ENCODE data around the gene MELK.
"Not testable (repeated sequence)": the region's sequence is repeated elsewhere in the genome, so short reads cannot be mapped to it uniquely, and the experiment has no call there.

The MELK gene

GRCh38 chr9:36572515-36573418, at the start of gene MELK:
Gene MELK, plus strand, starts transcription at chr9:36572895. Its CDS starts 8,787 bp downstream, at chr9:36581682.
- DNase-seq (ENCODE audit: low read depth, low spot score): no peak

DNA sequence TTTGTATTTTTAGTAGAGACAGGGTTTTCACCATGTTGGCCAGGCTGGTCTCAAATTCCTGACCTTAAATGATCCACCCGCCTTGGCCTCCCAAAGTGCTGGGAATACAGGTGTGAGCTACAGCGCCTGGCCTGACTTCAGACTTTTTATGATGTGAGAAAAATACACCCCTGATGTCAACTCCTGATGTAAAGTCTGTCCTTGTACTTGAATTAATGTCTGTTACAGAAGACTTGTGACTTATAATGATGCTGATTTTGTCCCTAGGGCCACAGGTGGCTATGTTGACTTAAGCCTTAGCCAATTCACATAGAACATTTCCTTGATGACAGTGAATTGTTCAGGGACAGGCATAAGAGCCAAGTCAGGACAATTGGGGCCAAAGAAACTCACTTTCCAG, 42.5 kb upstream of the MELK start:
- DNase-seq (ENCODE audit: low read depth, low spot score): no peak

GRCh38 chr9:36532353-36532752, 40.3 kb upstream of the MELK start:
- DNase-seq (ENCODE audit: low read depth, low spot score): no peak

GRCh38 chr9:36533726-36534125, 39.0 kb upstream of the MELK start:
- DNase-seq (ENCODE audit: low read depth, low spot score): not testable (repeated sequence)

- no peak for DNase-seq (ENCODE audit: low read depth, low spot score)
Observed at GRCh38 chr9:36535107-36535506, 37.6 kb upstream of the MELK start.

DNA sequence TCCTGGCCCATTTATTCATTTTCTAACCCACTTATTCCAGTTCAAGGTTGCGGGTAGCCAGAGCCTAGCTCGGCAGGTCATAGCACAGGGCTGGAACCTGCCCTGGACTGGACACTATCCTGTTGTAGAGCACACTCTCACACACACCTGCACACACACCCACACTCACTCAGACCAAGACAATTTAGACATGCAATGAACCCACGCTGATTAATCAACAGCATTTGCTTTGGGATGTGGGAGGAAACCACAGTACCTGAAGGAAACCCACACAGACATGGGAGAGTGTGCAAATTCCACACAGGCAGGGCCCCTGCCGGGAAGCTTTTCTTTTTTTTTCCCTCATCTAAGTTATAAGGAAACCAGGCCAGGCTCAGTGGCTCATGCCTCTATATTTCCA, 34.8 kb upstream of the MELK start:
- no peak for DNase-seq (ENCODE audit: low read depth, low spot score)

DNA sequence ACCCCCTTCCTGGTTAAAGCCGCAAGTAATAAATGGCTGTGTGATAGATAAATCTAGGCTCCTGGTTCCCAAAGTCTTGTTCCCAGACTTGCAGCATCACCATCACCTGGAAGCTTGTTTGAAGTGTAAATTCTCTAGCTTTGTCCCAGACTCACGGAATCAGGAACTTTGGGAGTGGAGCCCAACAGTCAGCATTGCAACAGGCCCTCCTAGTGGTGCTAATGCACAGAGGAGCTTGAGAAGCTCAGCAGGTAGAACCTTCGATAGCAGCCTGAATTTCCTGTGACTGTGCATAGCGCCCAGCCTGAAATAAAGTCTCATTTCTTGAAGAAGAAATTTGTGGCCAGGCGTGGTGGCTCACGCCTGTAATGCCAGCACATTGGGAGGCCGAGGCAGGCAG, 30.3 kb upstream of the MELK start:
- peak; percentile 42 for DNase-seq (ENCODE audit: low read depth, low spot score)

DNA sequence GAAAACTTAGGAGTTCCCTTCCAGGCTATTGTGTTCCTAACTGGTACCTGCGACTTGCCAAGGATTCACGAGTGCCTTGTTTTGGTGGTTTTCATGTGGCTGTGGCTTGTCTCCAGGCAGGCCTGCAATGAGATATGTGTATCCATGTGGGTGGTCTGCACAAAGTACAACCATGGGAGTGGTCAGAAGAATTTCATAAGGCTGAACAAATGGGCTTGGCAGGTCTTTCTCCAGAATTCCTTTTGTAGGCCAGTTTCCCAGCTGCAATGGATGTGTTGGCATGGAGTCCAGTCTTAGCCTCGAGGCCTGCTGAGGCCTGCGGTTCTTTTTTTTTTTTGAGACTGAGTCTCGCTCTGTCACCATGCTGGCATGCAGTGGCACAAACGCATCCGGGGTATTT, 28.8 kb upstream of the MELK start:
- DNase-seq (ENCODE audit: low read depth, low spot score): no peak

GRCh38 chr9:36547598-36547997, 25.1 kb upstream of the MELK start:
- DNase-seq (ENCODE audit: low read depth, low spot score): no peak

GRCh38 chr9:36548454-36548853, 24.2 kb upstream of the MELK start:
- DNase-seq (ENCODE audit: low read depth, low spot score): no peak

DNA sequence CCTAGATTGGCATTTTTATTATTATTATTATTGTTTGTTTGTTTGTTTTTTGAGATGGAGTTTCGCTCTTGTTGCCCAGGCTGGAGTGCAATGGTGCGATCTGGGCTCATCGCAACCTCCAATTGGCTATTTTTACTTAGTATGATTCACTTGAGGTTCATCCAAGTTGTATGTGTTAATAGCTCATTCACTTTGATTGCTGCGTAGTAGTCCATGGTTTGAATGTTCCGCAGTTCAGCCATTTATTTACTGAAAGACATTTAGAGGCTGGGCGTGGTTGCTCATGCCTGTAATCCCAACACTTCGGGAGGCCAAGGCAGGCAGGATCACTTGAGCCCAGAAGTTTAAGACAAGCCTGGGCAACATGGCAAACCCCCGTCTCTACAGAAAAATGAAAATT, 22.6 kb upstream of the MELK start:
- DNase-seq (ENCODE audit: low read depth, low spot score): no peak

GRCh38 chr9:36550631-36551098, 22.0 kb upstream of the MELK start:
- DNase-seq (ENCODE audit: low read depth, low spot score): not testable (repeated sequence)

- DNase-seq (ENCODE audit: low read depth, low spot score): no peak
Observed at GRCh38 chr9:36551129-36551528, 21.6 kb upstream of the MELK start.

DNA sequence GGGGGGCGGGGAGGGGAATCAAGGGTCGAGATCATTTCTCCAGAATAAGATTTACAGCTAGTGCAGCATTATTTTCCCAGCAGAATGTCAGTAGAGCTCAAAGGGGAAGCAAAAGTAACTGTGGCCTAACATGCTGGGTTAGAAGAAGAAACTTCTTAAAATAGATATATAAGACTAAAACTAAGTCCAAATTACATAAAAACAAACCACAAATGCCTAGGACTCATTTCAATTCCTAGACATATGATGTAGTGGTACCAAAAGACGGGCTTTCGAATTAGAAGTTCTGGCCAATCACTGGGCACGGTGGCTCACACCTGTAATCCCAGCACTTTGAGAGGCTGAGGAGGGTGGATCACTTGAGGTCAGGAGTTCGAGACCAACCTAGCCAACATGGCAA, 20.8 kb upstream of the MELK start:
- DNase-seq (ENCODE audit: low read depth, low spot score): no peak

DNA sequence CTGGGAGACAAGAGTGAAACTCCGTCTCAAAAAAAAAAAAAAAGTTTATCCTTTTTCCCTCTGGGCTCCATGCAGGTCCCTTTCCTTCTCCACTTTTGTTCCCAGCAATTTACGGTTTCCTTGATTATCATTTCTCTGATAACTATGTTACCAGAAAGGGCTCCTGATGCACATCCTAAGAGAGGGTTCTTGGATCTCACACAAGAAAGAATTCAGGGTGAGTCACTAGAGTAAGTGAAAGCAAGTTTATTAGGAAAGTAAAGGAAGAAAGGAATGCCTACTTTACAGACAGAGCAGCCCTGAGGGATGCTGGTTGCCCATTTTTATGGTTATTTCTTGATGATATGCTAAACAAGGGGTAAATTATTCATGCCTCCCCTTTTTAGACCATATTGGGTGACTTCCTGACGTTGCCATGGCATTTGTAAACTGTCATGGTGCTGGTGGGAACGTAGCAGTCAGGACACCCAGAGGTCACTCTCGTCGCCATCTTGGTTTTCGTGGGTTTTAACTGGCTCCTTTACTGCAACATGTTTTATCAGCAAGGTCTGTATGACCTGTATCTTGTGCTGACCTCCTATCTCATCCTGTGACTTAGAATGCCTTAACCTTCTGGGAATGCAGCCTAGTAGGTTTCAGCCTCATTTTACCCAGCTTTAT, 13.5 kb upstream of the MELK start:
- DNase-seq (ENCODE audit: low read depth, low spot score): peak; percentile 38

GRCh38 chr9:36560771-36561170, 11.9 kb upstream of the MELK start:
- DNase-seq (ENCODE audit: low read depth, low spot score): peak; percentile 35

- DNase-seq (ENCODE audit: low read depth, low spot score): not testable (repeated sequence)
Observed at GRCh38 chr9:36562801-36563200, 9.9 kb upstream of the MELK start.

DNA sequence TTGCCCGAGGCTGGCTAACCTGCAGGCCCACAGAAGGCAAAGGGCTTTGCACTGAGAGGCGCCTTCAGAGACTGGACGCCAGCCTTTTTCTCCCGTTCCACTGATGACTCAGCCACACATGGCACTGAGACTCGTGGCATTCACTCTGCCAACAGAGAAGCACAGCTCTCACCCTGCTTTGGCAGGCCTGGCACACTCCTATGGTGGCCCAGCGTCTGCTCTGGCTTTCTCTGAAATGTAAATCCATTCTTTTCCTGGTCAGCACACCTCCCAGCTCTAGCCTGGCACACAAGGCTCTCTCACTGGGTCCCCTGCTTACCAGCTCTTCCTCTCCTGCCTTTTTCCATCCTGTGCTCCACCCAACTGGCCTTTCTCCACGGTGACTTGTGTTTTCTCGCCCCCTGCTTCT, 5.9 kb upstream of the MELK start:
- no peak for DNase-seq (ENCODE audit: low read depth, low spot score)

DNA sequence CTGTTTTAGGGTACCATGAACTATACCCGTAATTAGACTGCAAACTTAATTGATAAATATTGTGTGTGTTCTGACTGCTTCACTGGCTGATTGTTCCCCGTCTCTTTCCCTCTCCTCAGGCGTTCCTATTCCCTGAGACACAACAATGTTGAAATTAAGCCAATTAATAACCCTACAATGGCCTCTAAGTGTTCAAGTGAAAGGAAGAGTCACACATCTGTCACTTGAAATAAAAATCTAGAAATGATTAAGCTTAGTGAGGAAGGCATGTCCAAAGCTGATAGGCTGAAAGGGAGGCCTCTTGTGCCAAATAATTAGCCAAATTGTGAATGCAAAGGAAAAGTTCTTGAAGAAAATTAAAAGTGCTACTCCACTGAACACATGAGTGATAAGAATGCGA, 4.0 kb upstream of the MELK start:
- DNase-seq (ENCODE audit: low read depth, low spot score): not testable (repeated sequence)

DNA sequence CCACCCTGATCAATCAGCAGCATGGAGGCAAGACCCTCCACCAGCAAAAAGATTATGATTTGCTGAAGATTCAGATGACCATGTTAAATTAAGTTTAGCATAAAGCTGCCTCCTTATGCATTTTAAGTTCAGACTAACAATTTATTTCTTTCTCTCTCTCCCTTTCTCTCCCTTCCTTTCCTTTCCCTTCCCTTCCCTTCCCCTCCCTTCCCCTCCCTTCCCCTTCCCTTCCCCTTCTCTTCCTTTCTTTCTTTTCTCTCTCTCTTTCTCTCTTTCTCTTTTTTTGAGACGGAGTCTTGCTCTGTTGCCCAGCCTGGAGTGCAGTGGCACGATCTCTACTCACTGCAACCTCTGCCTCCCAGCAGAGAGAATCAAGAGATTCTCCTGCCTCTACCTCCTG, 1.4 kb upstream of the MELK start:
- no peak for DNase-seq (ENCODE audit: low read depth, low spot score)

DNA sequence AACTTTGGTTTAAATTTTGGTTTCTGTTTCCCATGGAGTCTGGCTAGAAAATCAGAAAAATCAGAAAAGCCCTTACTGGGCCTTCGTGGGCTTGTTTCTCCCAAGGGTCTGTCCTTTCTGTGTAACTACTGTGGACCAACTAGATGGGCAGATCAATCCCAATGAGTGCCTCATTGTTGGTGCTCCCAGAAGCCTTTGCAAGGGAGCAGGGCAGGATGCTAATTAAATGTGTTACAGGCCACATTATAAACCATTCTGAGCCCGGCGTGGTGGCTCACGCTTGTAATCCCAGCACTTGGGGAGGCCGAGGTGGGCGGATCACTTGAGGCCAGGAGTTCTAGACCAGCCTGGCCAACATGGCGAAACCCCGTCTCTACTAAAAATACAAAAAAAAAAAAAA, 1.4 kb downstream of the MELK start:
- not testable (repeated sequence) for DNase-seq (ENCODE audit: low read depth, low spot score)

DNA sequence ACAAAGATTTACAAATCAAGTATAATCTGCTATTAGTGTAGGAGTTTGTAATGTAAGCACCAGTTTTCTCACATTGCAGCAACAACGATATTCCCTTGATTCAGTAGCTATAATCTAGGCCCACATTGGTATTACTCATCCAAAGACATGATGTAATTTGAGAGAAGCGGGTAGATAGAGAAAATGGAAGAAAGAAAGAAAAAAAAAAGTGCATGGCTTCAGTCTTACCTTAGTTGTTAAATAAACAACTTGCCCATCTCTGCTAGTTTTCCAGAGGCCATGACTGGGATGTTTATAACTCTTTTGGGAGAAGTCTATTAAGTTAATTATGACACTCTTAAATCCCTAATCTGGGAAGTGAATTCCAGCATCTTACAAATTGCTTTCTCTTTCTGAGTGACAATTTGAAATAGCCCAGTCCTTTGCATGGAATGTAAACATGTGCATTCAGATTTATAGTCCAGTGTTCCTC, 2.8 kb downstream of the MELK start:
- no peak for DNase-seq (ENCODE audit: low read depth, low spot score)

- DNase-seq (ENCODE audit: low read depth, low spot score): no peak
Observed at GRCh38 chr9:36576866-36577265, 4.2 kb downstream of the MELK start.
